ENCODE measurements around the gene TBX1. TPM values are rescaled to one million over a fixed set of nuclear protein-coding genes. Genes with fewer than 3 reads are reported as not detected.

TBX1 gene
- total and polyA plus RNA-seq, 2 of the 13 experiments (the other 11 are each of a cell fraction or from before 2014, with no cell fraction given), result not detected

- Histone ChIP-seq H2AFZ (ENCODE audit: low read length) (no peak overlapping the region), H3K4me3 (replicated peaks in 1 of 3; ENCODE audit: insufficient read depth in 1 of 3, low read depth in 2 of 3, low read length in 3 of 3) (no peak overlapping the region), H4K20me1 (ENCODE audit: insufficient read depth, low read length) (no peaks in the 10 kb centered on the region), H3K27ac (ENCODE audit: extremely low read length, insufficient read depth, low read length) (no peak overlapping the region), H3K4me1 (ENCODE audit: insufficient read depth, low read length) (no peaks in the 10 kb centered on the region), H3K9me3 (ENCODE audit: low read length) (no peaks in the 10 kb centered on the region), H3K36me3 (replicated peaks in 1 of 2; ENCODE audit: control insufficient read depth in 1 of 2, insufficient read depth in 2 of 2, low read length in 2 of 2) (no peaks in the 10 kb centered on the region), H3K9ac (ENCODE audit: insufficient read depth, low read depth, low read length) (no peak overlapping the region), H3K4me2 (ENCODE audit: low read depth, low read length) (no peak overlapping the region), H3K27me3 (ENCODE audit: control insufficient read depth in 1 of 2, insufficient read depth in 2 of 2, low read length in 2 of 2) (peaks cover 22 to 95% of the 10 kb centered on the region in 2 experiments), H3K79me2 (ENCODE audit: insufficient read depth, low read length) (no peaks in the 10 kb centered on the region)
- TF ChIP-seq ZNF740 (CRISPR knock-in tag; IDR thresholded peaks at IDR 0.05) (no peak), ZNF354B (CRISPR knock-in tag; IDR thresholded peaks at IDR 0.05) (no peak), ZXDC (CRISPR knock-in tag; IDR thresholded peaks at IDR 0.05) (no peak), PCBP2 (optimal IDR thresholded peaks at IDR 0.05; ENCODE audit: low read depth, low read length, poor library complexity, severe bottlenecking) (no peak), ZC3H4 (CRISPR knock-in tag; IDR thresholded peaks at IDR 0.05; ENCODE audit: borderline replicate concordance) (no peak), ZNF296 (CRISPR knock-in tag; conservative IDR thresholded peaks at IDR 0.05) (no peak), SALL2 (CRISPR knock-in tag; IDR thresholded peaks at IDR 0.05) (no peak), ATF2 (CRISPR knock-in tag; IDR thresholded peaks at IDR 0.05) (no peak), PAX8 (CRISPR knock-in tag; IDR thresholded peaks at IDR 0.05; ENCODE audit: borderline replicate concordance) (no peak)
- in situ Hi-C loops (cut with HindIII; ENCODE audit: extremely low pct_ligation_motif_present, low pct_unique_long_range_greater_than_20kb) (no loop called here), intact Hi-C loops (cut with micrococcal nuclease; ENCODE audit: unreplicated experiment) (no loop called here)
- no TSS peak for BruUV-seq (replicated peaks)
- POLR2A ChIA-PET, result no interaction called here
- no peak for DNase-seq (ENCODE audit: low spot score)
- 15% methylated on average over 5 of the region's 24 CpGs for WGBS (ENCODE audit: low lambda C conversion rate)
- ATAC-seq, result no peak
- no peak for FAIRE-seq
- CTCF ChIA-PET (ENCODE audit: low intra/inter-chr PET ratio, low total read pairs), result no interaction called here
Observed at GRCh38 chr22:19745155-19746101, 15.2 kb upstream of the TBX1 start.
